GM11168 (cell line): Measurements from ENCODE around the gene ZNF346.
"Not testable (repeated sequence)": the region's sequence is repeated elsewhere in the genome, so short reads cannot be mapped to it uniquely, and the experiment has no call there.

Experiments
- in situ Hi-C: fragments of 300-500 bp; cut with MboI; formaldehyde crosslinking; loops from one replicate; pipeline ENCODE4 v1.12.0; 2022; ENCODE audit warnings: low sequenced_read_pairs; ENCODE audit not compliant: unreplicated experiment

ZNF346 gene

DNA sequence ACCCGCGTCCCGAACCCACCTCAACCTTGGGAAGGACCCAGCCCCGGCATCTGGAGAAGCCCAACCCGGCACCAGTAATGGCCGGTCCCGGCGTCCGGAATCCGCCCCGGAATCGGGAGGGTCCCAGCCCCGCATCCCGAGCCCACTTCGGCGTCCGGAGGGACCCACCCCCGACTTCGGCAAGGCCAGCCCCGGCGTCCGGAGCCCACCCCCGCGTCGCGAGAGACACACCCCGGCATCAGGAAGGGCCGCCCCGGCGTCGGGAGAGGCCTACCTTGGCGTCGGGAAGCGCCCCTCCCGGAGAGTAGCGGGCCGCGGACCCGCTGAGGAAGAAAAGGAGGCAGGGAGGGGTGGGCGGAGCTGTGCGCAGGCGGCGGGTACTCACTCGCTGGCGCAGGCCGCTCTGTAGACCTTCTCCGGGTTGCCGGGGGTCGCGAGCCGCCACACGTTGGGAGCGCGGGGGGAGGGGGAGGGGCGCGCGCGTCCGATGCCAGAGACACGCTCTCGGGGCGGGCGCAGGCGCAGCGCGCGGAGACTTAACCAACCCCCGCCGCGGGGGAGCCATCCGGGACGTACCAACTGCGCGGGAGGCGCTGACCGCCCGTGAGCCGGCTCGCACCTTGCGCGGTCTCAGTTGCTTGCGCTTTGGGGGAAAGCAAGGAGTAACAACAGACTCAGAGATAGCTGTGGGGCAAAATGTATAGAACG, 16.1 kb upstream of the ZNF346 start, which contains the start of gene UIMC1:
UIMC1 (minus strand) TSS at position 515 of the 708 bp plus-strand sequence. CDS start 24,164 bp downstream, outside the sequence.
- in situ Hi-C loops = no loop called here

DNA sequence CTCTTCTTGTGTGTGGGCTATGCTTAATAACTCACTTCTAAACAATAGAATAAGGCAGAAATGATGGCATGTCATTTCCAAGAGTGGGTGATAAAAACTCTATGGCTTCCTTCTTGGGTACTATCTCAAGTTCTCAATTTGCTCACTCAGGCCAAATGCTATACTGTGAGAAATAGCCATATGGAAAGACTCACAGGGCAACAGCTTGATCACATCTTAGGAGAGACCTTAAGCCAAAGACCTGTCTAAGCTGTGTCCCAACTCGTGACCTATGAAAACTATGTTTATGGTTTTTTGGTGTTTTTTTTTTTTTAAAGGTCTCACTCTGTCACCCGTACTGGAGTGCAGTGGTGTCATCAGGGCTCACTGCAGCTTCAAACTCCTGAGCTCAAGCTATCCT, 13.8 kb upstream of the ZNF346 start:
- in situ Hi-C loops = no loop called here

DNA sequence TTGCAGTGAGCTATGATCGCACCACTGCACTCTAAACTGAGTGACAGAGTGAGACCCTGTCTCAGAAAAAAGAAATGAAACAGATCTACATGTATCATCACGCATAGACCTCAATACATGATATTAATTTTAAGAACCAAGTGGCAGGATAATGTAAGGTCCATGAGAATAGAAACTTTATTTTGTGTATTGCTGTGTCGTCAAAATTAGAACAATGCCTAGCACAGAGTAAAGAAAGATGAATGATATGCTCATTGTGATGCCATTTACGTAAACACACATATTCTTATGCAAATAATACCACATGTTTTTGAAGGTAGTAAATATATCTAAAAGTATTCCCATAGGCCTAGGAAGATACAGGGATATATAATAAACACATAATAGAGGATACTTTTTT, 12.3 kb upstream of the ZNF346 start:
- in situ Hi-C loops = no loop called here

DNA sequence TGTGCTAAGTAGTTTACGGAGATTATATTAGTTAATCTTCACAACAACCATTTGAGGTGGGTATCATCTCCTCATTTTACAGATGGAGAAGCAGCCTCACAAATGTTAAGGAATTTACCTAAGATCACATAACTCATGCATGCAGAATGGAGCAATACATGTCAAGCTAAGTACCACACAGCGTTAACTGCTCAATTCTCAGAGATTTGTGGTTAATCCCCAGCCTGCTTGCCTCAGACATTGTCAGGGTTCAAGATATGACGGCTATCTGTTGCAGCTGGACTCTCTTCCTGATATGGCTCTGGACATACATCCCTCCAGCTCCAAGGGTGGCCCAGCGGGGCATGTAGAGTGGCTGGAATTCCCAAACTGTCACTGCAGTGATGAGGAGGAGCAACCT, 7.3 kb upstream of the ZNF346 start:
- in situ Hi-C loops = no loop called here

DNA sequence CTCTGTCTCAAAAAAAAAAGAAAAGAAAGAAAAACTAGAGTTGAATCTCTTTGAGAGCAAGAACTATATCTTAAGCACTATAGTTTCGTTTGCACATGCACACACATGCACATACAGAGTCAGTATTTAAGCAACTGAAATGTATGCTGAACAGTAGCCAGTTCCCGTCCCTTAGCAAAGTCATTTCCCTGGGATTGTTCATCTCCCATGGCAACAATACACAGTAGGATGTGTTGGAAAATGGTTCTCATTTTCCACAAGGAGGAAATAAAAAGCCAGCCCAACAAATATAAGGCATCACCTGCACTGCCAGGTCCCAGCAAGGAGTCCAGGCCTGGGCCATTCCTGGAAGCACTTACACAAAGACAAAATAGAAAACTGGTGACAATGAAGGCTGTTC, 4.2 kb upstream of the ZNF346 start:
- in situ Hi-C loops = no loop called here

DNA sequence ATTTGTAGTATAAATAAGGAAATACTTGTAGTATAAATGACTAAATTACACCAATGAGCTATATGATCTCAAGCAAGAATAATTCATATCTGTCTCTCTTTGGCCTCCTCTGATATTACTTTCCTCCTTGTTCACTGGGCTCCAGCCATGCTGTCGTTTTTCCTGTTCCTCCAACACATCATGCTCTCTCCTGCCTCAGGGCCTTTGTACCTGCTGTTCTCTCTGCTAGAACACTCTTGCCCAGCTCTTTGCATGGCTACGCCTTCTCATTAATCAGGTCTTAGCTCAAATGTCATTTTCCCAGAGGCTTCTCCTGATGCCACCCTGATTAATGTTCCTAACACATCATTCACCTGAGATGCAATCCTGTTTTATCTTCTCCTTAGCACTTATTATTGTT, 2.5 kb upstream of the ZNF346 start:
- in situ Hi-C loops = no loop called here

DNA sequence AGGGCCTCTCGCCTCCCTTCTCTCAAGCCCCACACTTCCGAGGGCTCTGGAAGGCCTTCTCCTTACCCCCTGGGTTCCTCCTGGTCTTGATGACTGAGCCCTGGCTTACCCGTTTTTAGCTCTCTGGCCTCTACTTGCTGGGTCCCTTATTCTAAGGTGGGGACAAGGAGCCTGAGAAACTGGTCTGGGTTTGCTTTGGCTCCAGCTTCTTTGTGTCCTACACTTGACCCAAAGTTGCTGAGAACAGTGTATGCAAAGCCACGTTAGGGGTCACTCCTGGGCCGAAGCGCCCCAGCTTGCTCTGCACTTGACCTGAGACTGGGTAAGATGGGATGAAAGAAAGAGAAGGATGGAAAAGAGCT, 788 bp downstream of the ZNF346 start:
- in situ Hi-C loops = no loop called here

DNA sequence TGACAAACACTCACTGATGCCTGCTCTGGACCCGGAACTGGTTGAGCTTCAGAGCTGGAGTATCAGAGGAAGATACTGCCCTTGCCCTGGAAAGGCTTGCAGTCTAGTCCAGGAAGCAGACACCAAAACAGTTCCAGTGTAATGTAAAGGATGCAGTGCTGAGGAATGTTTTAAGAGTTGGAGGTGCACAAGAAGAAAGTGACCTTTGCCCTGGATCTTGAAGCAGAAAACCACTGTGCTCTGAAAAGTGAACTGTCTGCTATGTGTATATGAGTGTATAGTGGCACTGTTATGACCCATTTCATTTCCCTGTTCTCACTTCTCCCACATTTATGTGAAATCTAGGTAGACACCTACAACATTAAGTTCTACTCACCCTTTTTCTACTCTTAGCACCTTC, 2.1 kb downstream of the ZNF346 start:
- in situ Hi-C loops = no loop called here

DNA sequence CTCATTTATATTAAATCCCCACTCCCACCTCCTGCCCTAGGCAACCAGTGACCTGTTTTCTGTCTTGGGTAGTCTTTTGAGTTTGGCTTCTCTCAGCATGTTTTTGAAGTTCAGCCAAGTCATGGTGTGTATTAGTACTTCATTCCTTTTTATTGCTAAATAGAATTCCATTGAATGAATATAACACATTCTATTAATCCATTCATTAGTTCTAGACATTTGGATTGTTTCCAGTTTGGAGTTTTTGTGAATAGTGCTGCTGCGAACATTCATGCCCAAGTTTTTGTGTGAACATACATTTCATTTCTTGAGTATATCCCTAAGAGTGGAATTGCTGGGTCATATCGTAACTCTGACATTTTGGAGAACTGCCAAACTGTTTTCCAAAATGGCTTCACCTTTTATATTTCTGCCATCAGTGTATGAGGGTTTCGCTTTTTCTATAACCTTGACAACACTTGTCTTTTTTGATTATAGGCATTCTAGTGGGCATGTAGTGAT, 2.7 kb downstream of the ZNF346 start:
- in situ Hi-C loops = no loop called here

DNA sequence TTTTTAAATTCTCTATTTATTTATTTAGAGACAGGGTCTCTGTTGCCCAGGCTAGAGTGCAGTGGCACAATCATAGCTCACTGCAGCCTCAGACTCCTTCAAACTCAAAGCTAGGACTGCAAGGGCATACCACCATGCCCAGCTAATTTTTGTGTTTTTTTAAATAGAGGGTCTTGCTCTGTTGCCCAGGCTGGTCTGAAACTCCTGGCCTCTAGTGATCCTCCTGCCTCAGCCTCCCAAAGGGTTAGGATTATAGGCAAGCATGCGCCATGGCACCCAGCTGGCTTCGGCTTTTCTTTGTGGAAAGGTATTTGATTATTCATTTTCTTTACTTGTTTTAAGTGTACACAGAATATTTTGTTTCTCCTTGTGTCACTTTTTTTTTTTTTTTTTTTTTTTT, 5.2 kb downstream of the ZNF346 start:
- in situ Hi-C loops = no loop called here

DNA sequence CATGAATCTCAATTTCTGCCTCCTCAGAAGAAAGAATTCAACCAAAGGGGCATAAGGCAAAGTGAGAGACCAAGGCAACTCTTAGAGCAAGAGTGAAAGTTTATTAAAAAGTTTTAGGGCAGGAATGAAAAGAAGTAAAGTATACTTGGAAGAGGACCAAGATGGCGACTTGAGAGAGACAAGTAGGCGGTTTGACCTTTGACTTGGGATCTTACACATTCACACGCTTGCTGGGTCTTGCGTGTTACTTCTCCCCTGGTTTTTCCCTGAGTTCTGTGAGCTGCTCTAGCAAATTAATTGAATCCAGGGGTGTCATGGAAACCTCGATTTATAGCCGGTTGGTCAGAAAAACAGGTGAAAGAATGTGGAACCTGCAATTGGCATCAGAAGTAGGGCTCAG, 7.0 kb downstream of the ZNF346 start:
- in situ Hi-C loops = no loop called here

DNA sequence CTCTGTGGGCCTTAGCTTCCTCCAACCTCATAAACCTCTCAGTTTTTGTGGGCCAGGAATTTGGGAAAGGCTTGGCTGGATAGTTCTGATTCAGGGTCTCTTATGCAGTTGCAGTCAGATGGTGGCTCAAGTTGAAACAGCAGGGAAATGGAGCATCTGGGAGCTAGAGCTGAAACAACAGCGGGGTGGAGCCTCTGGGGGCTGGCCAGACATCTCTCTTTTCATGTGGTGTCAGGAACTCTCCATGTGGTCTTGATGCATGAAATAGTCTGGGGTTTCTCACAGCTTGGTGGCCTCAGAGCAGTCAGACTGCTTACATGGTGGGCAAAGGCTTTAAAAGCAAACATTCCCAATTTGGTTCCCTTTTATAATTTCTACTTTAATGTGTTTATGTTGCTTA, 13.5 kb downstream of the ZNF346 start:
- in situ Hi-C loops = no loop called here

DNA sequence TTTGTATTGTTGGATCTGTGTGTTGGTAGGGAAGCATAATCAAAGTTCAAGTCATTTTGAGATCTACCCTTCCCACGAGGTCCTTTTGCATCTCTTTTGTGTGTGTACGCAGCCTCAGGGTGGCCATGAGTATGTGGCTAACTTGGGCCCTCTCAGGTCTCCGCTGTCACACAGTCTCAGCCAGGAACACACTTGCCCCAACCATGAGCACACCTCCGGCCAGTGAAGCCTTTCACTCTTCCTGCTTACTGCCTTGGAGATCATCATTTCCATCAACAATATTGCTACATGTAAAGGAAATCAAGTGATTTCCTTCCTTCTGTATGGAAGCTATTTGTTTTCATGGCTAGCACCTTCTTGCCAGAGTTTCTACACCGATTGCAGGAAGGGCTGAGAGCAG, 13.9 kb downstream of the ZNF346 start:
- in situ Hi-C loops = no loop called here

DNA sequence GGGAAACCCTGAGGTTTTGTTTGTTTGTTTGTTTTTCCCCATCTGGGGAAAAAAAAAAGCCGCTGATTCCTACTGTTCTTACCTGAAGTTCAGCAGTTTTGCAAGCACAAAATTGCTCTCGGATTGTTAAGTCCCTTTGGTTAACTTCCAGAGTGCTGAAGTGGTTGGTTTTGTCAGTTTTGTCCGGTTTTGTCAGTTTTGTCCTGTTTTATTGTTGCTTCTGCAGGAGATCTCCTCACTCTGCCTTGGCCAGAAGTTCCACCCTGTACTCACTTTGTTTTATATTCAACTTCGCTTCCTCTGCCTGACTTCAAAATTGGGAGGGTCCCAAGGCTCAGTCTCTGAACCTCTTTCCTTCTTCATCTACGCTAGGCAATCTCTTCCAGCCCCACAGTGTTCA, 14.4 kb downstream of the ZNF346 start:
- in situ Hi-C loops = no loop called here

DNA sequence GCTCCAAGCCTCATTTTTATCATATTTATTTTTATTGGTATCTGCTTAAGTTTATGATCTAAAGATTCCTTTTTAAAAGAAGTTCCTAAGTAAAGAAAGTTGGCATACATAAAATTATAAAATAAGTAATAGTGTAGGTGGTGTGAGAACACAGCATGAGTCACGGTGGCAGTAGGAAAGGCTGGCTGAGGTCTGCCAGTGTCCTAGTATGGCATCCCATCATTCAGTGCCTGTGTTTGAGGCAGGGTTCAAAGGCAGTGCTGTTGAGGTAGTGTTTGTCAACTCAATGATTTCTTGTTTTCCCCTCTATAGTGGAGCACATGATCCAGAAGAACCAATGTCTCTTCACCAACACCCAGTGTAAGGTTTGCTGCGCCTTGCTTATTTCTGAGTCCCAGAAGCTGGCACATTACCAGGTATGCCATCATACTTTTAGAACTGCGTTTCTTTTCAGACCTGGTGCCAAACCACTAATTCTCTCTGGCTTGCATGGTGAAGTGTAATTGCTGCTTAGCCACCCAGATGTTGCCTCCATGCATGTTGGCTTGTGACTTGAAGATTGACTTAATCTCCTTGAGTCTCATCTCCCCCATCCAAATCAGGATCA, 18.4 kb downstream of the ZNF346 start:
- in situ Hi-C loops = no loop called here

DNA sequence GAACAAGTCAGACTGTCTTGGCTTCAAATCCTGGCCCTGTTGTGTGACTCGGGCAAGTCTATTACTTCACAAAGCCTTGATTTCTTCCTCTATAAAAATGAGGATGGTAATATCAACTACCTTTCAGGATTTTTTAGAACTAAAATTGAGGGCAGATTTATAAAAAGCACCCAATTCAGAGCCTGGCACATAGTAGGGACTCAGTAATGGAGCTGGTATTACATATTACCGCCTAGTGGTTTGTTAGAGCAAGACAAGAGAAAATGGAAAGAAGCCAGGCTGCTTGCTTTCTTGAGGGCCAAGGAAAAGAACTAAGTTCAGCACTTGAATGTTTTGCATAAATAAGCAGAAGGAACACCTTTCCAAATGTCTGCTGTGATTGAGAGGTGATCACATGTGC, 19.4 kb downstream of the ZNF346 start:
- in situ Hi-C loops = no loop called here

DNA sequence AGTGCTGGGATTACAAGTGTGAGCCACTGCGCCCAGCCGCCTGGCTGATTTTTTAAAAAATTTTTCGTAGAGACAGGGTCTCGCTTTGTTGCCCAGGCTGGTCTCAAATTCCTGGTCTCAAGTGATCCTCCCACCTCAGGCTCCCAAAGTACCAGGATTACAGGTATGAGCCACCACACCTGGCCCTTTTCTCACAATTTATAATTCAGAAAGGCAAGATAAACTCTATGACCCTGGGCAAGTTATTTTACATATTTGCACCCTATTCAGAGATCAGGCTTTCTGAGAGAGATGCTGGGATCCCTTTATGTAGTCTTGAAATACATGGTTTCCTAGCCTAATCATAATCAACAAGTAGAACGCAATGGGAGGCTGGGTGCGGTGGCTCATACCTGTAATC, 20.6 kb downstream of the ZNF346 start:
- in situ Hi-C loops = no loop called here

DNA sequence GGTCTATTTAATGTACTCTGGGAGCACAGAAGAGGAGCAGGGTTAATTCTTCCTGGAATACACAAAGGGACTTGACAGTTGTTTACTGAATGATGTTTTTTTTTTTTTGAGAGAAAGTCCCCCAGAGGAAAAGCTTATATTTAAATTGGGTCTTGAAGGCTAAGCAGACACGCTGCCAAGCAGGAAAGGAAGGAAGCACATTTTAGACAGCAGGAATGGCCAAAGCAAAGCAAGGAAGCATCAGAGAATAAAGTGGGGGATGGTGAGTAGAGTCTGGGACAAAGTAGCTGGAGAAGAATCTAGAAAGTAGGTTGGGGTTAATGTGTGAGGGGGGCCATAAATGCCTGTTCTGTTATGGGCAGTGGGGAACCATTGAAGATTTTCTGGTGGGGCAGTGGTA, 21.5 kb downstream of the ZNF346 start:
- in situ Hi-C loops = no loop called here

DNA sequence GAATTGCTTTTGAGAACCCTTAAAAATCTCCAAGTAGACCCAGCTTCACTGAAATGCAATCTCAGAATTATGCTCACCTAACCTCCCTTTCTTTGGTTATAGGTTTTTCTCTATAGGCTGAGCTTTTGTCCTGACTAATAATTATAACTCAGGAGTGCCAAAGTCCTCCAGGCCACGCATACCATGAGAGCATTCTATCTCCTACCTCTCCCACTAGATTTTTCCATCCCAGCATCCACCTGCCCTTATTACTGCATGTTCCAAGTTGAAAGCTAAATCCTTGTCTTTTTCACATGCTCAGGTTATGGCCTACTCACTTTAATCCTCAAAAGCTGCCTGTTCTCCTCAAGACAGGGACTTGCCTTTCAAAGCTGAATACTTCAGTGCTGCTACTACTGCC, 22.1 kb downstream of the ZNF346 start:
- in situ Hi-C loops = no loop called here

DNA sequence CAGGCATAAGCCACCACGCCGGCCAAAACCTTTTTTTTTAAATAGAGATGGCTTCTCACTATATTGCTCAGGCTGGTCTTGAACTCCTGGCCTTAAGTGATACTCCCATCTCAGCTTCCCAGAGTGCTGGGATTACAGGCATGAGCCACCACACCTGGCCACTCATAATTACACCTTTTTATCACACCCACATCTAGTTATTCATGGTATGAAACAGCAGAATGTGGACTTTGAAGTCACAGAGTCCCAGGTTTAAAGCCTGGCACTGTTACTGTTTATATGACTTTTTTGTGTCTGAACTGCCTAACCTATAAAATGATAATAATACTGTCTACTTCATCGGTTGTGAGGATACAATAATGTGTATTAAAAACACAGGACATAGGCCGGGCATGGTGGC, 23.1 kb downstream of the ZNF346 start:
- in situ Hi-C loops = no loop called here

DNA sequence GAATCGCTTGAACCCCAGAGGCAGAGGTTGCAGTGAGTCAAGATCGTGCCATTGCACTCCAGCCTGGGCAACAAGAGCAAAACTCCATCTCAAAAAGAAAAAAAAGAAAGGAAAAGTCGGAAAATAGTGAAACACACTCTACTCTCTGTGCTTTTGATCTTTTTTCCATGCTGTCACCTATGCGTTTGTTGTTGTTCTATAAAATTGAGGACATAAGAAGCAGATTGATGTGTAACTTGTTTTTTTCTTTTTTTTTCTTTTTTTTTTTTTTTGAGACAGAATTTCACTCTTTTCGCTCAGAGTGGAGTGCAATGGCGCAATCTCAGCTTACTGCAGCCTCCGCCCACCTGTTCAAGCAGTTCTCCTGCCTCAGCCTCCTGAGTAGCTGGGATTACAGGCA, 26.0 kb downstream of the ZNF346 start:
- in situ Hi-C loops = not testable (repeated sequence)

DNA sequence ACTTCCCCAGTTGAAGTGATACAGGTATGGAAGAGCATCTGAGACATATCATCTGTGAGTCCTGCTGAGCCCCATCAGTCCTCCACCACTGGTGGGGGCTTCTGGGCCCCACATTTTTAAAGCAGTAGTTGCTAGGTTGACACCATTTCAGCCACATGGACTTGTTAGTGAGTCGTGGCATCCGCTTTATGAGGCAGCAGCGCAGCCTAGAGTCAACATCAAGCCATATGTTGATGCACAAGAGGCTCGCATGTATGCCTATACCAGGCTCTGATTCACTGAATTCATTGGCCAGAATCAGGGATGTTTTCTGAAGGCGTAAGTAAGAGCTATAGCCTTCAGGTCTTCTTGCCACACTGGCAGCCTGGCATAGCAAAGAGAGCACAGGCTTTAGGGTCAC, 26.8 kb downstream of the ZNF346 start:
- in situ Hi-C loops = no loop called here
